Esophagus muscularis mucosa (tissue), 3 donors: ENCODE data around the gene SLC16A6.

Experiments used
- EP300 ChIP-seq: sonication (generic); formaldehyde crosslinking; IDR thresholded peaks from one replicate; pipeline ENCODE4 v1.6.1; 2017; ENCODE audit warnings: antibody characterized with exemption
- TF ChIP-seq, protein P1 (sequence below), 3 experiments: fragments of 200-600 bp in 2 of 3; fragments of 450-650 bp in 1 of 3; sonication (generic) in 2 of 3; IDR thresholded peaks; one replicate each; pipeline ENCODE4 v1.5.1; 2017 to 2019; ENCODE audit warnings: antibody characterized with exemption in 3 of 3, mild to moderate bottlenecking in 2 of 3, moderate library complexity in 1 of 3

DNA sequence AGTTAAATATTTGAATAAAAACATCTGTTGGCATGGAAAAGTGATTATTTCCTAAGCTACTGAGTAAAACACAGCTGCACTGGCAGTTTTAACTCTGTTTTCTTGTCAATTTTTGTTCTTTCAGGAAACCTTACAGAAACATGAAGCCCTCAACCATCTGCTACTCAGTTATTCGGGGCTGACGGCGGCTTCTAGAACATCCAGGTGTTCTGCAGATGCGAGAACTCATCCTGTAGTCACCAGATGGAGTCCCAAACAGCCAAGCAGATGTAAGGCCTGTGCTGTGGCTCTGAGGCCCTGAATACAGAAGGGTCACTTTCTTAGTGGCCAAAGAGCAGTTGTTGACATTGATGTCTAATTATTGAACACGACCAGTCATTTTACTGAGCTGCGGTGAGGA lies 15.9 kb upstream of the SLC16A6 start:
- TF ChIP-seq, protein P1, sequence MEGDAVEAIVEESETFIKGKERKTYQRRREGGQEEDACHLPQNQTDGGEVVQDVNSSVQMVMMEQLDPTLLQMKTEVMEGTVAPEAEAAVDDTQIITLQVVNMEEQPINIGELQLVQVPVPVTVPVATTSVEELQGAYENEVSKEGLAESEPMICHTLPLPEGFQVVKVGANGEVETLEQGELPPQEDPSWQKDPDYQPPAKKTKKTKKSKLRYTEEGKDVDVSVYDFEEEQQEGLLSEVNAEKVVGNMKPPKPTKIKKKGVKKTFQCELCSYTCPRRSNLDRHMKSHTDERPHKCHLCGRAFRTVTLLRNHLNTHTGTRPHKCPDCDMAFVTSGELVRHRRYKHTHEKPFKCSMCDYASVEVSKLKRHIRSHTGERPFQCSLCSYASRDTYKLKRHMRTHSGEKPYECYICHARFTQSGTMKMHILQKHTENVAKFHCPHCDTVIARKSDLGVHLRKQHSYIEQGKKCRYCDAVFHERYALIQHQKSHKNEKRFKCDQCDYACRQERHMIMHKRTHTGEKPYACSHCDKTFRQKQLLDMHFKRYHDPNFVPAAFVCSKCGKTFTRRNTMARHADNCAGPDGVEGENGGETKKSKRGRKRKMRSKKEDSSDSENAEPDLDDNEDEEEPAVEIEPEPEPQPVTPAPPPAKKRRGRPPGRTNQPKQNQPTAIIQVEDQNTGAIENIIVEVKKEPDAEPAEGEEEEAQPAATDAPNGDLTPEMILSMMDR (IDR thresholded peaks at IDR 0.05) = no peak
- TF ChIP-seq EP300 = no peak
